CD4-positive, alpha-beta T cell (primary cell): ENCODE data around the gene ELF5. TPM values are rescaled to one million over a fixed set of nuclear protein-coding genes. Genes with fewer than 3 reads are reported as not detected.

Experiments
- ATAC-seq: fragments of 200-7000 bp; cut with Tn5 transposase; one replicate; pipeline ENCODE4 v1.10.0; 2022; ENCODE audit warnings: mild to moderate bottlenecking; ENCODE audit not compliant: poor library complexity
- CTCF ChIA-PET: fragments of 350-600 bp; sonication (Branson Sonifier 250); formaldehyde crosslinking; loops from one replicate; lab custom pipeline; 2021; ENCODE audit warnings: antibody characterized with exemption, inconsistent platforms; lab: Charles Lee
- POLR2A ChIA-PET: fragments of 350-600 bp; sonication (Branson Sonifier 250); formaldehyde crosslinking; loops from one replicate; lab custom pipeline; 2021; ENCODE audit warnings: antibody characterized with exemption, inconsistent platforms; lab: Charles Lee
- DNase-seq, 14 experiments: peaks; one replicate each; pipeline ENCODE4 v3.0.0-alpha.2; 2013 to 2020; ENCODE audit warnings: mixed read lengths in 2 of 14
- H3K27ac ChIP-seq, 2 donors: one replicate each; pipeline versions ENCODE4 v1.5.1 to v1.7.0; 2013; ENCODE audit warnings: low read length in 2 of 2, low read depth in 1 of 2, mild to moderate bottlenecking in 1 of 2
- H3K27me3 ChIP-seq, 2 experiments: 1 replicate in 1 of 2; 2 replicates in 1 of 2; pipeline versions ENCODE4 v1.6.1 to v1.7.0; 2013; ENCODE audit warnings: low read length in 2 of 2, control low read depth in 1 of 2, mild to moderate bottlenecking in 1 of 2, moderate library complexity in 1 of 2; ENCODE audit not compliant: insufficient read depth in 2 of 2, control insufficient read depth in 1 of 2
- H3K36me3 ChIP-seq: one replicate; pipeline ENCODE4 v1.6.1; 2013; ENCODE audit warnings: low read length, control low read depth; ENCODE audit not compliant: insufficient read depth
- H3K4me1 ChIP-seq: one replicate; pipeline ENCODE4 v1.6.1; 2013; ENCODE audit warnings: low read length, control low read depth; ENCODE audit not compliant: insufficient read depth
- H3K4me3 ChIP-seq: one replicate; pipeline ENCODE4 v1.5.1; 2013; ENCODE audit warnings: mild to moderate bottlenecking, low read length, moderate library complexity
- H3K9me3 ChIP-seq, 2 experiments: 1 replicate in 1 of 2; 2 replicates in 1 of 2; pipeline versions ENCODE4 v1.6.1 to v1.7.0; 2013; ENCODE audit warnings: low read length in 2 of 2, mild to moderate bottlenecking in 2 of 2, control low read depth in 1 of 2, moderate library complexity in 1 of 2; ENCODE audit not compliant: control insufficient read depth in 1 of 2, insufficient read depth in 1 of 2
- H3K27ac Mint-ChIP-seq: one replicate; pipeline ENCODE4 v1.8.0; 2020; ENCODE audit warnings: mixed read lengths
- H3K27me3 Mint-ChIP-seq: one replicate; pipeline ENCODE4 v1.8.0; 2021; ENCODE audit warnings: mixed read lengths
- H3K36me3 Mint-ChIP-seq: one replicate; pipeline ENCODE4 v1.8.0; 2021; ENCODE audit warnings: low read depth, mixed read lengths
- H3K4me1 Mint-ChIP-seq: one replicate; pipeline ENCODE4 v1.8.0; 2021; ENCODE audit warnings: low read depth, mixed read lengths
- H3K4me3 Mint-ChIP-seq: one replicate; pipeline ENCODE4 v1.8.0; 2020; ENCODE audit warnings: mild to moderate bottlenecking, mixed read lengths
- H3K9me3 Mint-ChIP-seq: one replicate; pipeline ENCODE4 v1.8.0; 2020; ENCODE audit warnings: mixed read lengths
- intact Hi-C, 2 experiments: fragments of 100-400 bp; cut with DNase I in 1 of 2; cut with micrococcal nuclease in 1 of 2; formaldehyde crosslinking; loops; one replicate each; pipeline versions ENCODE4 v1.15.1 to v1.9.0; 2023 to 2025; cut with DNase I, micrococcal nuclease
- total RNA-seq, 174 experiments: library from RNA in 2 of 174; stranded (reverse) in 2 of 174; gene quantifications; one replicate each; pipeline ENCODE4 v1.2.3 and lab custom pipeline; 2021 to 2026
- TF ChIP-seq, protein P1 (sequence below): fragments of 200-600 bp; IDR thresholded peaks from one replicate; pipeline ENCODE4 v1.8.0; 2022; ENCODE audit warnings: antibody characterized with exemption, mild to moderate bottlenecking

The ELF5 gene
- total RNA-seq, 2 experiments from 2014 or later = not detected

DNA sequence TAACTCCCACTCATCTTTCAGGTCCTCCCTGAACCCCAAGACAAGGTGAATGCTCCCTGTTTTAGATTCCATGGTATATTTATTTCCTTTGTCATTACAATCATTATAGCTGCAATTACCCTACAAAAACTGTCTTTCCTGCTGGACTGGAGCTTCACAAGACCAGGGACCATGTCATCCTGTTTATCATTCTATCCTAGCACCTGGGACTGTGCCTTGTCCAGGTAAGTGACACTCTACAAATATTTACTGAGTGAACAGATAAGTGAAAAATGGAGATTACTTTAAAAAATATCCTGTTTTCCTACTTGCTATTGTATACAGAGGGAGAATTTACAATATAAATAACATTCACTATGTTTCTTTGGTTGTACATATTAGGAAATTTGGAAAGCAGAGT, 22.5 kb upstream of the ELF5 start:
- H3K4me1 Mint-ChIP-seq = no peaks in the 10 kb centered on the region
- ChIA-PET POLR2A (no interaction called here), CTCF (interaction anchor here (0.7 kb wide), 1 partner anchor 250 kb away, joined by 4 read pairs; no protein-coding TSS in a partner anchor)
- H3K27ac Mint-ChIP-seq = no peak overlapping the region
- H3K27ac ChIP-seq = no peak overlapping the region
- TF ChIP-seq, protein P1, sequence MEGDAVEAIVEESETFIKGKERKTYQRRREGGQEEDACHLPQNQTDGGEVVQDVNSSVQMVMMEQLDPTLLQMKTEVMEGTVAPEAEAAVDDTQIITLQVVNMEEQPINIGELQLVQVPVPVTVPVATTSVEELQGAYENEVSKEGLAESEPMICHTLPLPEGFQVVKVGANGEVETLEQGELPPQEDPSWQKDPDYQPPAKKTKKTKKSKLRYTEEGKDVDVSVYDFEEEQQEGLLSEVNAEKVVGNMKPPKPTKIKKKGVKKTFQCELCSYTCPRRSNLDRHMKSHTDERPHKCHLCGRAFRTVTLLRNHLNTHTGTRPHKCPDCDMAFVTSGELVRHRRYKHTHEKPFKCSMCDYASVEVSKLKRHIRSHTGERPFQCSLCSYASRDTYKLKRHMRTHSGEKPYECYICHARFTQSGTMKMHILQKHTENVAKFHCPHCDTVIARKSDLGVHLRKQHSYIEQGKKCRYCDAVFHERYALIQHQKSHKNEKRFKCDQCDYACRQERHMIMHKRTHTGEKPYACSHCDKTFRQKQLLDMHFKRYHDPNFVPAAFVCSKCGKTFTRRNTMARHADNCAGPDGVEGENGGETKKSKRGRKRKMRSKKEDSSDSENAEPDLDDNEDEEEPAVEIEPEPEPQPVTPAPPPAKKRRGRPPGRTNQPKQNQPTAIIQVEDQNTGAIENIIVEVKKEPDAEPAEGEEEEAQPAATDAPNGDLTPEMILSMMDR = no peak
- no peaks in the 10 kb centered on the region for H3K36me3 ChIP-seq
- H3K36me3 Mint-ChIP-seq = no peaks in the 10 kb centered on the region
- intact Hi-C loops = no loop called here
- DNase-seq (no peak), ATAC-seq (no peak)
- H3K4me1 ChIP-seq = no peaks in the 10 kb centered on the region
- peaks cover 8% of the 10 kb centered on the region for H3K9me3 Mint-ChIP-seq
- H3K4me3 ChIP-seq = no peak overlapping the region
- H3K9me3 ChIP-seq = peaks cover 0 to 9% of the 10 kb centered on the region in 2 experiments
- peaks cover 3 to 20% of the 10 kb centered on the region in 2 experiments for H3K27me3 ChIP-seq
- H3K4me3 Mint-ChIP-seq = no peak overlapping the region
- H3K27me3 Mint-ChIP-seq = peaks cover 61% of the 10 kb centered on the region

DNA sequence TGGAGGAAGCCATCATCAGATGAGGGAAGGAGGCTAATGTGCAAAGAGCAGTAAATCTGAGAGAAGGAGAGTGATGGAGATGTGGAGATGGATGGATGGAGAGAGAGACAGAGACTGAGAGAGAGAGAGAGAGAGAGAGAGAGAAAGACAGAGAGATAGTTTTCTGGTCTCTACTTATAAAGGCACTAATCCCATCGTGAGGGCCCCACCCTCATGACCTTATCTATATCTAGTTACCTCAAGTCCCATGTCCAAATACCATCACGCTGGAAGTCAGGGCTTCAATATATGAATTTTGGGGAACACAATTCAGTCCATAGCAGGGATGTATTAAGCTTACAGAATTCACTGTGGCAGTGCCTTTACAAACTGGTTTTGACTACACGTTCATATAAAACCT, 21.2 kb upstream of the ELF5 start:
- H3K27ac Mint-ChIP-seq = no peak overlapping the region

DNA sequence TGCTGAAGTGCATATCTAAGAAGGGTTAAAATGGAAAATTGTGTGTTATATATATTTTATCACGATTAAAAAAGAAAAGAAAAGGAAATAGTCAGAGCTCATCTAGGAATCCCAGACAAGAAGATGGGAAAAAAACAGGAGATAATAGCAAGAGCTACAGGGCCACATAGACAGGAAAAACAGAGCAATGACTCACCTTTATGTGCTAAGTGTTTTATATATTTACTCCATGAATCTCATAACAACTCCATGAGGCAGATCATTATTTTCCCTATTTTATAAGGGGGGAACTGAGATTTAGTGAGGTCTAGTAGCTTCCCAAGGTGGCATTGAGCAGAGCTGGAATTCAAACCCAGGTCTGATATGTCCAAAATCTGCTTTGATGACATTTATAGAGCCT, 18.1 kb upstream of the ELF5 start:
- intact Hi-C loops = no loop called here
- Mint-ChIP-seq H3K4me3 (no peak overlapping the region), H3K27me3 (peaks cover 45% of the 10 kb centered on the region), H3K4me1 (no peaks in the 10 kb centered on the region), H3K27ac (no peak overlapping the region), H3K36me3 (no peaks in the 10 kb centered on the region), H3K9me3 (peaks cover 8% of the 10 kb centered on the region)
- Histone ChIP-seq H3K9me3 (peaks cover 0 to 9% of the 10 kb centered on the region in 2 experiments), H3K36me3 (no peaks in the 10 kb centered on the region), H3K27ac (no peak overlapping the region), H3K27me3 (peaks cover 0 to 3% of the 10 kb centered on the region in 2 experiments), H3K4me1 (no peaks in the 10 kb centered on the region), H3K4me3 (no peak overlapping the region)
- ATAC-seq (no peak), DNase-seq (no peak)
- ChIA-PET POLR2A (no interaction called here), CTCF (no interaction called here)
- TF ChIP-seq, protein P1 = no peak

More for the DNA sequence above, 21.2 kb upstream of the ELF5 start:
- no peak for ATAC-seq
- H3K36me3 ChIP-seq = no peaks in the 10 kb centered on the region
- H3K27me3 ChIP-seq = peaks cover 3 to 18% of the 10 kb centered on the region in 2 experiments
- H3K9me3 ChIP-seq = peaks cover 0 to 9% of the 10 kb centered on the region in 2 experiments
- Mint-ChIP-seq H3K4me1 (no peaks in the 10 kb centered on the region), H3K27me3 (peaks cover 56% of the 10 kb centered on the region), H3K4me3 (no peak overlapping the region), H3K9me3 (peaks cover 8% of the 10 kb centered on the region), H3K36me3 (no peaks in the 10 kb centered on the region)
- DNase-seq = no peak
- POLR2A ChIA-PET = no interaction called here
- H3K27ac ChIP-seq = no peak overlapping the region
- CTCF ChIA-PET = no interaction called here
- intact Hi-C loops = no loop called here
- no peaks in the 10 kb centered on the region for H3K4me1 ChIP-seq
- no peak overlapping the region for H3K4me3 ChIP-seq
- TF ChIP-seq, protein P1 = no peak
